HG03066 (cell line): ENCODE data around the gene LHFPL3.

Experiments used
- ATAC-seq: cut with Tn5 transposase; IDR thresholded peaks from one replicate; pipeline ENCODE4 v1.9.1; 2021; ENCODE audit warnings: low read depth; ENCODE audit not compliant: unreplicated experiment

Gene LHFPL3

DNA sequence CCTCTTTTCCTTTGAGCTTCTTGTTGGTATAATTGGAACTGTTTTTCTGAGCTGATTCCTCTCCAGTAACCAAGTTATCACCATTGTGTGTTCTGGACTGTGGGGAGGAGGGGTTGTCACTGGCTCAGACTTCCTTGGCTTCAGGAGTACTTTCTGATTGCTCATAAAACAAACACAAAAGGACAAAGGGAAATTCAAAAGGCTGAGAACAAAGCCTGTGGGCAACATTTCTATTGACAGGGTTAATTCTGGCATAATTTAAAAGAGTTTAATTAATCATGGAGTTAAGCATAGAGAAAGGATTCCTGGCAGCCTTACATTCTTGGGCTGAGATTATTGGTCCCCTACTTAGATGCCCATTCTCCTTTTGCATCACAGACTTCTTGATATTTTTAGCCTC, 462.7 kb downstream of the LHFPL3 start:
- ATAC-seq, result no peak

DNA sequence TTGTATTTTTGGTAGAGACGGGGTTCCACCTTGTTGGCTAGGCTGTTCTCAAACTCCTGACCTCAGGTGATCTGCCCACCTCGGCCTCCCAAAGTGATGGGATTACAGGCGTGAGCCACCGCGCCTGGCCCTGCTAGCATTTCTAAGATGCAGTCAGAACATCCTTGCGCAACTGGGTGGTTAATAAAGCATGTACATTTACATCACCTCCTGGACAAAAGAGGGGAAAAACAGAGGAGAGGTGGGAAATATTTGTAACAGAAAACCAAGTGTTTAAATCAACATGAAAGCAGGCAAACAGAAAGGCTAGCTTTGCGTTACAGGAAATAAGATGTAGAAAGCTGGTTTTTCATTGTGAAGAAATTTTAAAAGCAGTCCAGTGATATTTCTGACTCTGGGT, 464.7 kb downstream of the LHFPL3 start:
- ATAC-seq, result no peak

DNA sequence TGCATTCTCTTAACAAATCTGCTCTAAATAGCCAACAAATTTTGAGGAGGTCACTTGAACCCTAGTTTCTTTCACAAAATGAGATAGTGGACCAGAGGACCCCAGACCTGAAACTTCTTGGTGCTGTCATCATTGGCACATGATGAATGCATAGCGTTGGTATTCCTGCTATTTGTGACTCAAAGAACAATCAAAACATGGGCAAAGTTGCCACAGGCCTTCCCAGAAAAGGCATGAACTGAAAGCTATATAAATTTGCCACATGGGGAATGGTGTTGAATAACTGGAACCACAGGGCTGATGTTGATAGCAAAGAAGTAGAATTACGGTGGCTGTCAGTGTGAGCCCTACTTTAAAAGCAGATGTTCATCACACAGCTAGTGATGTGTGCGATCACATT, 465.8 kb downstream of the LHFPL3 start:
- ATAC-seq, result no peak

DNA sequence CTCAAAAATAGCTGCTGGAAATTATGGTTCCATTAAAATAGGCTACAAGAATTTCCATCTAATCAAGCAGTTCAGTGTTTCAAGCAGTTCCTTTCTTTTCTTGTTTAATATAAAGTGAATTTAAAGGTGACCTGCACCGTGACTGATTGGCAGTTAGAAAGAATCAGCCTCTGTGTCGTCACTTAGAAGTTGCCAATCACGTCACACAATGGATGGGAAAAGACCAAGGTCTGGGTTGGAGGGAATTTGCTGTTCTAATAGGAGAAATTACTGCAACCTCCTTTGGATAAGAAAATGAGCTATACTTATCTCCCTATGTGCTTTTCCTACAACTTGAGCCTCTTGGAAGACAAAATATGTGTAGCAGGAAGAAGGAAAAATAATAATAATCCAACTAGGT, 466.2 kb downstream of the LHFPL3 start:
- no peak for ATAC-seq

DNA sequence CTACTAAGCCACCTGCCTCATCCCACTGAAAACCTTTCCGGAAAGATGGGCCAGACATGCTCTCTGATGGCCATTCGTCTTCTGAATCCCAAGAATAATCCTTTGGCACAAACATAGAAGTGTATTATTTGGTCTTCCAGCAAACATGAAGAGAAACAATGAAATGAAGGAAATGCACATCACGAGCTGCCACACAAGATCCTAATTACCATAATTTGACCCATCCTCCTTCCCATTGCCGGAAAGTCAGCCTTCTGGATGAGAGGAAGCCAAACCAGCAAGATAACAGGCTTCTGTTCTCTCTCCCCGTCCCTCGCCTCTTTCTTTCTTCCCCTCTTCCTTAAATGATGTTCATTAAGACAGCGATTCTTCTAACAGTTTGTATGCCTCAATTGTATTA, 466.7 kb downstream of the LHFPL3 start:
- ATAC-seq, result no peak

DNA sequence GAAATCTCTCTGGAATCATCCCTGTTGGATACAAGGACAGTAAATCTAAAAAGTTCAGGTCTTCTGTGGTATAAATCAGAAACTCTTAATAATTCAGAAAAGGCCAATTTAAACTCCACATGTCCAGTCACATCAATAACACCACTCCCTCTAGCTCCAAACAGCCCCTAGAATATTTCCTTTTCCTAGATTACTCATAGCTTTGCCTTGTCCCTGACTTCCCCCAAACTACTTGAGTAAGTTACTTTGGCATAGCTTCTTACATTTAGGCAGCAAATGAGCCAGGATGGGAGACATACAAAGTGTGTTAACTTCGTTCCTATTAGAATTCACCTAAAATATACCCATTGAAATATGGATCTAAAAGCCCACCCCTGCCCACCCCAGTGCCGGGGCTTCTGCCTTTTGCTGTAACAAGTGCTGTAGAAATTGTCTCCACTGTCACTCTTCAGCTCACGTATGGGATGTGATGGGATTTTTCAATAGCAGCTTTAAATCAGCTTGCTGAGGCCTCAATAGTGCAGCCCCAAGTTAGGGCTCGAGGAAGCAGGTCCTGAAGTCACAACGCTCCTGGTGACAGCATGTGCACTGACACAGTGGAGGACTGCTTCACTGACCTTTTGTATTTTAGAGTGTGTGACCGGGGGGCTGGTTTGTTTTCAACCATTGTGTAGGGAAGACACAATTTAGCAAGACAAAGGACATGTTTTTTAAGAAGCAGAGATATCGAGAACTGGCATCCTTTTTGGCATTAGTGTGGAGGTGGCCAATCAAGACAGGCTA, 467.4 kb downstream of the LHFPL3 start:
- ATAC-seq, result no peak

DNA sequence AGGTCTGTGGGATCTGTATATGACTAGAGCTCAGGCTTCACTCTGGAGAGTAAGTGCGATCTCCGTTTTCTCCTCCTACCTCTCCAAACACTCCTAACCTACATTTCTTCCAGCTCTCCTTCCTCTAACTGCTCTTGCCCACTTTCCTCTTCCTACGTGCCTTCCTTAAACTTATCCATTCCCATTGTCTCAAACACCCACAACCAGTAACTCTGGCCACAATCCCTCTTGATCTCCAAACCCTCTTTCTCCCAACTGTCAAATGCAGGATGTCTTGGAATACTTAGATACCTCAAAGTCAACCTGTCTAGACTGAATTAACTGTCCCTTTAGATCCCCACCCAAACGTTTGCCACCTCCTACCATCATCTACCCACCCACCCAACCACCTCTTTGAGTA, 471.9 kb downstream of the LHFPL3 start:
- ATAC-seq, result no peak

DNA sequence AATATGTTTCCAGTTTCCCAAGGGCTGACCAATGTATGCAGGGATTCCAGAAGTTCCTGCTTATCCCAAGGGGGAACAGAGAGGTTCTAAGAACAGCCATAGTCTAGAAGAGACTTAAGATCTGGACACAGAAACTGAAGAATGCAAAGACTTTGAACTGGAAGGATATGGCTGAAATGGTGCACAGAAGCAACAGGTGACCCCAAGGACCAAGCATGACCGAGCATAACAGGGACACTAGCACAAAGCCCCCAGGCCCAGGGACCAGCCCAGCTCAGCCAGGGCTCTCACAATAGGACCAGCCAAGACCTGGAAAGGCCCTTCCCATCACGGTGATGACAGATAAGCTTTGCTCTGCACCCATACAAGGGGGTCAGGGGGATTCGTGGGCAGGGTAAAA, 472.6 kb downstream of the LHFPL3 start:
- no peak for ATAC-seq

DNA sequence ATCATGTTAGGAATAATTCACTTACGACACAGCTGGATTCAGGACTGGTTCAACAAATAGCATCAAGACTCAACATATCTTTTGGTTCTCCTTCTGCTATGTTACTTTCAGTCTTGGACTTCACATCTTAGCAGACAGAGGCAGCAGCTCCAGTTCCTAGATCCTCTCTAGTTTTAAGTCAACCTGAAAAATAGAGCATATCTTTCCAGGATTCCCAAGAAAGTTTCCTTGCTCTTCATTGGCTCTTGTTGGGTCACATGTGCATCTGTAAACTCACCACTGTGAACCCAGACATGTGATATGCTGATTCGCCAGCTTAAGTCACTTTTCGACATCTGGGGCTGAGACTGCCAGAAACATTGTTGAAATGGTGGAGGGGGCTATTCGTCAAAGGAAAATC, 475.5 kb downstream of the LHFPL3 start:
- ATAC-seq, result no peak

DNA sequence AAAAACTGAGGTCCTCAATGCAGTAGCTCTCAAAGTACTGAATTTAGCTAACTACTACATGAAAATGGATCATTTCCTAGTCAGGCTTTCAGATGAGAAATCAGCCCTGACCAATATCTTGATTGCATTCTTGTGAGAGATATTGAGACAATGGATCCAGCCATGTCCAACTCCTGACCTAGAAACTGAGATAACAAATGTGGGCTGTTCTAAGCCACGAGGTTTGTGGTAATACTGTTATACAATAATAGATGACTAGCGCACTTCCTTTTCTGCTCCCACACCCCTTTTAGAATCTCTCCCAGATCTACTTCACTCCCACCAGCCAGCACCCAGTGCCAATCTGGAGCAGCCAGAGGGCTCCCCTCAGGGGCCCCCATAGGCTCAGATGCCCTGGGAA, 476.3 kb downstream of the LHFPL3 start:
- no peak for ATAC-seq

DNA sequence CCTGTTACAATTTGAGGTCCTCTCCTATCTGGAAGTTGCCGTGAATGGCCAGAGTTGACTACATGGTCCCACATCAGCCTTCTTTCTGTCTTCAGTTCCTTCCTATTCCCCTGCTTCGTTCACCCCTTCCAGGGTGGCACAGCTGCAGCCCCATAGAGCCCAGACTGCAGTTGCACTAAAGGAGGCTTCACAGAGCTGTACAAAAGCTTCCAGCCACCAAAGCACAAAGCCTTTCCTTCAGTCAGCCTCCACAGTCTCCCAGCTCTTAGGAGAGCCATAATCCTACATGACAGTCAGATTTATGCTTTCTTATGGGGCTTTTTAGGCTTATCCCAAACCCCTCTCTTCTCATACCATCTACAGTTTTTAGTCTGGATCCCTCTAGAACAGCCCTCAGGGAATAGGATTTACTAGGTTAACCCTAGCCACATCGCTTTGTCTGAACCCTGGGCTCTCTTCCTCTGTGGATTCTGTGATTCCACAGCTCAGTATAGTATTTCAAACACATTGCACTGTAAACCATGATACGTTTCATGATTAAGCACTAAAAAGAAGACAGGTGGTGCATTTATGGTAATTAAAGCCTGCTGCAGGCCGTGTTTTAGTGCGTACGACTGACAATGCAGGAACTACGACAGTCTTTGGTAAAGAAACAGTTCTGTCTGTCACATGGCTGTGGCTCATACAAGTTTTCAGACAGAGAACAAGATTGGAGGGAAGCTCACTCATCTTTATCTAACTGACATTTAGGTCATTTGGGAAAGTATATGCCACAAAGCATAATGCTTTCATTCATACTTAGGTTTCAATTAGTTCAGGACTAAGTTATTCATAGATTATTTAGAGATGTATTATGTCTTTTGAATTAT, 477.3 kb downstream of the LHFPL3 start:
- no peak for ATAC-seq

DNA sequence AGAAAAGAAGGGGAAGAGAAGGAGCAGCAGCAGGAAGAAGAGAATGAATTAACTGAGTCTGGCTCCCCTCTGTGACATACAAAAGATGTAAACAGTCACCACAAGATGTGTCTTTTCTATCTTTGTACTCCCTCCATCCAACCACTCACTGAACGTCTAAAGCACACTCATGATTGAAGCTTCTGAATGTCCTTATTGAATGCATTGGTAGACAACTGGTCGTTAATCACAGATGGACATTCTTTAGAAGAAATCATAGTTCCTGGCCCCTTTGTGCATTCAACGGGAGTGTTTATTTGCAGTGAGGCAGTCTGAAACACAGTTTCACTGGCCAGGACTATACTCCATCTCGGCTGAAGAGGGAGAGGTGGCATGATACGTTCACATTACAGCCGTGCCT, 479.3 kb downstream of the LHFPL3 start:
- no peak for ATAC-seq

DNA sequence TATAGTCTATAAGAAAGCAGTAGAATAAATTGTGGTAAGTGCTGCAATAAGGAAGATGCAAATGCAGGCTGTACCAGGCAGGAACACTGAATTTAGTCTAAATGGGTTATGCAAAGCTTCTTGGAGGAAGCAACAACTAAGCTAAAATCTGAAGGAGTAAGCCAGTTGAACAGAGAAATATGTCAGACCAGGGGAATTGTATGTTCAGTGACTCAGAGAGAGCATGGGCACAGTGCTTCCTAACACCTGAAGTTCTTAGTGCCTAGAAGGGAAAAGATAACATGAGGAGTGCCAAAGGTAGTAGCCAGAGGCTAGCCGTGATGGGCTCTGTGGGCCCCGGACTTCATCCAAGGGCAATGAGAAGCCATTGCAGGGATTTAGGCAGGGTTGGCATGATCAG, 481.5 kb downstream of the LHFPL3 start:
- no peak for ATAC-seq

DNA sequence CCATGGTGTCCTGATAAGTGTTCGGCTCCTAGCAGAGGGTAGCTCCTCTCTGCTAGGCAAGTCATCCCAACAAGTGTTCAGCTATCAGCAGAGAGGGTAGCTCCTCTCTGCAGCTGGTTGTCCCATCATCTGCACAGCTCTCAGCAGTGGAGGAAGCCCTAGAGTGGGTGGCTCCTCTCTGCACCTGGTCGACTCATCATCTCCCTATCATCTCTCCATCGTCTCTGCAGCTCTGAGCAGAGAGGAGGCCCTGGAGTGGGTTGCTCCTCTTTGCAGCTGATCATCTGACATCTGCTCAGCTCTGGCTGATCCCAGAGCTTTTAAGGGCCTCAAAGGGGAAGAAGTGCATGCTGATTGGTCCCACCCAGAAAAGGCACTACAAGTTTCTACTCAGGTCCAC, 485.7 kb downstream of the LHFPL3 start:
- no peak for ATAC-seq

DNA sequence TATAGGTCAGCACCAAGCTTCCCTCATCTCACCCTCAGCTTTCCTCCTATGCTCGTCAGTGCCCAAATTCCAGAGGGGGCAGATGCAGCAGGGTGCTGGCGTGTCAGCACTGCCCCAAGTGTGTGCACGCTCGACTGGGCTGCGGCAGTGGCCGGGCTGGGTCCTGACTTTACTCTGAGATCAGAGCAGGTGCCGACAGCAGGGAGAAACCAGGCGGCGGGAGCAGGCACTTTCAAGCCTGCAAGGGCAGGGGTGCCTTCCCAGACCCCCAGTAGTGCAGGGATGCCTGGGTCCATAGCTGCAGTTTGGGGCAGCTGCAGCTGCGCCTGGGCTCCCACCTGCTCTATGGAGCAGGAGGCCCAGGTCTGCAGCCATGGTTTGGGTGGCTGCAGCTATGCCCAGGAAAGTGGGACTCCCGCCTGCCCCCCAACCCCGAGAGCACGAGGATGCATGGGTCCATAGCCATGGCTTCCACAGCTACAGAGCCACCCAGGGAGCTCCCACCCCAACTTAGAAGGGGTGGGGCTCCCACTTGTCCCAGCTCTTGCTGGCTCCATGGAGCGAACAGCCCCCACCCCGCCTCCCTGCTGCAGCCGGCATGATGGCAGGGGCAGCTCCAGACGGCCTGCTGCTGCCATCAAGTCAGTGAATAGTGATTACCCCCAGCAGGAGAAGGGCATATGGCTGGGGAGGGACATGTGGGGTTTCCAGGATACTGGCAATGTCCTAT, 486.4 kb downstream of the LHFPL3 start:
- ATAC-seq, result no peak

DNA sequence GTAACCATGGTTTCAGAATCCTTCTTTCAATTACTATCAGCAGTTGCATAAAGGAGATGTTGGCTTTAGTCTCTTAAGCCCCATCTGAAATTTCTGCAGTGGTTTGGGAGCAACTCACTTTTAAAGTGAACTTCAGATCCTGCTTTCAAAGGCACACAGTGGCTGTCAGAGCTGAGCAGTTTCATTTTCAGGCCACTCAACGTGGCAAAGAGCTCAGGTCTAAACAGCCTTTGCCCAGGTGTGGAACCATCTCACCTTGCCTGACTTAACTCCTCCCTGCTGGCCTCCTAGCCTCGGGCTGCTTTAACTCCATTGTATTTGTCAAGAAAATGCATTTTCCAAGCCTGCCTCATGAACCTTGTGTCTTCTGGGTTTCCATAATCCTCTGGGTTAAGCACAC, 488.1 kb downstream of the LHFPL3 start:
- no peak for ATAC-seq

DNA sequence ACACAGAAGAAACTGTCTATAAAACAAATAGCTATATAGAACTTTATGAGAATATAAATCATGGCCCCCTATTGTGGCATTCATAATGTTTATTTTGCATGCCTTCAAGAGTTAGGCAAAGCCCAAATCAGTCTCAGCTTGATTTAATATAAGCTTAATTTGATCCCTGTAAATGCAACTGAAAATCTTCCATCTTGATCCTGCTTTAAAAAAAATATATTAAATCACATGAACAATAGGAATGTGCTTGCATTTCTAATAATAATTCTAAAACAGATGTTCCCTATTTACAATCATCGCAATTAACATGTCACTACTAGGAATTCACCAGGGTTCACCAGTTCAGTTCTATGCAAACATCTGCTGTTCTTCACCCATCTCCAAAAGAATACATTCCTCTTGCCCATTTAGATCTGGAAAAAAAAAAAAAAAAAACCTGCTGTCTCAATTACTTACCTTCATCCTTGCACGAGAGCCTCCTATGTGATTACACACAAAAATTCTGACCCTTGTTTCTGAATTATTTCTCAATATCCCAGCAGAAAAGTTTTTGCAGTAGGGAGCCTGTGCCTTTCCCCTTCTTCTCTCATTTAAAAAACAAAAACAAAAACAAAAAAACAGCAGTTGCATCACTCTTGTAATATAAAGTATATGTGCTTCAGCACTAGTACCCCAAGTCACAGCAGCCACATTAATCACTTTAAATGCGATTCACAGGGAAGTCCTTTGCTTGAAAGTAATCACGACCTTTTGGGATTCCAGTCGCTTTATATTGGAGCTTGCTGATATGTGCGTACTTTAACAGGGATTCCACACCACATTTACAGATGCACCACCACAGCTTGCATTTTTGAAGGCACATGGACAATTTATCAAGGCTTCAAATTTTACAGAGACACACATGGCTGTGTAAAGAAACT, 490.8 kb downstream of the LHFPL3 start:
- ATAC-seq, result no peak

DNA sequence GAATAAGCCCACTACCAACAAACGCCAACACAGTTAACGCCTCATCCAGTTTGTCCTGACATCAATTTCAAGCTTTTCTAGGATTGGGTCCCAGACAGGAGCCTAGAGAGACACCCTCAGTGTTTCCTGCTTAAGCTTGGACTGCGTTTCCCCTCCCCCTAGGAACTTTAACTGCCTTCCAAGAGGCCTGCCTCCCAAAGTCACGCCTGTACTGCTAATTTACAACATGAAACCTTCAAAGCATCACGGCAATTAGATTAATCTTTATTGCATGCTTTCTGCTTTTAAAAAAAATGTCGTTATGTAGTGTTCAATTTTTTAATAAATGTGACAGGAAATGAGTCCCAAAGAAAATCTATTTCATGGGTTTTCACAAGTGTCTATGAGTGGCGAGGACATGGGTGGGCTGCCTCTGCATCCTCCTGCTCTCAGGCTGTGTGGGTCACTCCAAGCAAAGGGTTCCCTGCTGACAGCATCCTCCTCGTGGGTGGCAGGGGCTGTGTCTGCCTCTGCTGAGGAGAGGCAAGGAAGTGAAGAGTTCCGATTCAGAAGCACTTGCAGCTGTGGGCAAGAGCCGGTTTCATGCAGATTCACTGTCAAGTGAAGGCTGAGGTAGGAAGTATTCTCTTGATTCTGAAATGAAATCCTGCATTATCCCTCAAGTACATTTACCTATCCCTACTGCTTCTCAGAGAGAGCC, 492.6 kb downstream of the LHFPL3 start:
- ATAC-seq, result no peak

DNA sequence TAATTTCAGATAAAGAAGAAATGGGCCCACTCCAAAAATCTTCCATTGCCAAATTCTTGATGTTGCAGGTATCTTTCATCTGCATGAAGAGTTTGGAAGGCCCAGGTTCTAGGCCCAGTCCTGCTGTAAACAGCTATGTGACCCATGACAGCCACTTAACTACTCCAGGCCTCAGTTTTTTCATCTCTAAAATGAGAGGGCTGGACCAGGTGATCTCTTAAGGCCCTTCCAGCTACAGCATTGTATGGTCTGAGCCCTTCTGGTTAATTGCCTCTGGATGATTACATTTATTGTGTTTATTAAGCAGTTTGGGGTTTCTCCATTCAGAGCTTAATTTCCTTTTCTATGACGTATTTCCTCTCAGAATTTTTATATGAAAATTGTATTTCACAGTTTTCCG, 494.8 kb downstream of the LHFPL3 start:
- no peak for ATAC-seq

DNA sequence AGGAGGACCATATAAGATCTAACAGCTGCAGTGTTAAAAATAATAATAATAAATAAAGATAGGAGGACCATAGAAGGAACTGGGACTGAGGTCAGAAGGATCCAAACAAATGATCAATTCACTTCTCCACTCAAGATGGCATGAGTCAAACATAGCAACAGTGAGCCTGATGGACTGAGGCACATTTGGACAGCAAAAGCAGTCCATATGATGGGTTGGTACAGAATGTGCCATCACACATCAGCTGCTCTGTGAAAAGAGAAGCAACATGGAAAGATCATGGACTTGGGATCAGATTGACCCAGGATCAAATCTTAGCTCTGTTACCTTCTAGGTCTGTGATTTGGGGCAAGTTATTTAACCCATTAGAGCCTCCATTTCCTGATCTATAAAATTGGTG, 496.7 kb downstream of the LHFPL3 start:
- no peak for ATAC-seq
